GM18907 (cell line): Measurements from ENCODE around the gene IRGC.
A peak's percentile ranks its signal among the peaks of the same experiment; 100 is the strongest.
"Not testable (repeated sequence)": the region's sequence is repeated elsewhere in the genome, so short reads cannot be mapped to it uniquely, and the experiment has no call there.

Experiments
- ATAC-seq: cut with Tn5 transposase; IDR thresholded peaks from one replicate; pipeline ENCODE4 v1.9.1; 2021; ENCODE audit warnings: mild to moderate bottlenecking, moderate library complexity; ENCODE audit not compliant: unreplicated experiment

Gene IRGC

GRCh38 chr19:43751466-43752220, 35.8 kb downstream of the IRGC start:
- no peak for ATAC-seq

- no peak for ATAC-seq
Measured at GRCh38 chr19:43752287-43752875, 36.5 kb downstream of the IRGC start.

GRCh38 chr19:43754253-43754502, 38.3 kb downstream of the IRGC start:
- ATAC-seq, result no peak

GRCh38 chr19:43754503-43755255, 38.8 kb downstream of the IRGC start, which contains the start of gene SMG9:
Gene SMG9 (minus strand): TSS chr19:43754962. CDS start chr19:43750741, 4,221 bp downstream.
- peak; percentile 64 for ATAC-seq

- ATAC-seq, result peak; percentile 26
Measured at GRCh38 chr19:43755256-43755801, 39.5 kb downstream of the IRGC start.

- ATAC-seq, result no peak
Measured at GRCh38 chr19:43759515-43759914, 43.6 kb downstream of the IRGC start.

GRCh38 chr19:43760941-43761340, 45.1 kb downstream of the IRGC start:
- ATAC-seq, result no peak

- ATAC-seq, result no peak
Measured at GRCh38 chr19:43762814-43763213, 46.9 kb downstream of the IRGC start.

GRCh38 chr19:43763473-43763939, 47.6 kb downstream of the IRGC start:
- ATAC-seq, result no peak

GRCh38 chr19:43764684-43765083, 48.8 kb downstream of the IRGC start:
- ATAC-seq, result not testable (repeated sequence)

- ATAC-seq, result peak; percentile 71
Measured at GRCh38 chr19:43765109-43765876, 49.4 kb downstream of the IRGC start.

- no peak for ATAC-seq
Measured at GRCh38 chr19:43766755-43767043, 50.8 kb downstream of the IRGC start.

GRCh38 chr19:43767316-43767715, 51.4 kb downstream of the IRGC start:
- no peak for ATAC-seq

- no peak for ATAC-seq
Measured at GRCh38 chr19:43767818-43768217, 51.9 kb downstream of the IRGC start.

- no peak for ATAC-seq
Measured at GRCh38 chr19:43768273-43769050, 52.6 kb downstream of the IRGC start.

- ATAC-seq, result no peak
Measured at GRCh38 chr19:43769256-43769655, 53.4 kb downstream of the IRGC start.
